SIG-M5 treated with dmso at 0.1 percent for 504 hours (cell line): Measurements from ENCODE around the gene NR5A1.

Experiments used
- DNase-seq: peaks from one replicate; lab custom pipeline; 2025; ENCODE audit not compliant: unreplicated experiment; lab: John Stamatoyannopoulos, UW

Gene NR5A1

GRCh38 chr9:124483481-124483880 lies 23.7 kb downstream of the NR5A1 start:
- no peak for DNase-seq

- DNase-seq: no peak
Measured at GRCh38 chr9:124482431-124483031, 24.7 kb downstream of the NR5A1 start.

GRCh38 chr9:124481115-124481514 lies 26.1 kb downstream of the NR5A1 start:
- DNase-seq: peak; percentile 61

- DNase-seq: peak; percentile 35
Measured at GRCh38 chr9:124480621-124480981, 26.6 kb downstream of the NR5A1 start.

- no peak for DNase-seq
Measured at GRCh38 chr9:124479947-124480620, 27.1 kb downstream of the NR5A1 start.

GRCh38 chr9:124479371-124479770 lies 27.8 kb downstream of the NR5A1 start:
- DNase-seq: no peak

- no peak for DNase-seq
Measured at GRCh38 chr9:124478354-124478753, 28.8 kb downstream of the NR5A1 start.

- DNase-seq: no peak
Measured at GRCh38 chr9:124477648-124478285, 29.4 kb downstream of the NR5A1 start.

GRCh38 chr9:124477211-124477647 lies 30.0 kb downstream of the NR5A1 start:
- DNase-seq: no peak

GRCh38 chr9:124475868-124476690 lies 31.1 kb downstream of the NR5A1 start:
- DNase-seq: peak; percentile 22

GRCh38 chr9:124475158-124475867 lies 31.9 kb downstream of the NR5A1 start:
- no peak for DNase-seq

GRCh38 chr9:124474151-124474550 lies 33.0 kb downstream of the NR5A1 start:
- no peak for DNase-seq

GRCh38 chr9:124473310-124473709 lies 33.9 kb downstream of the NR5A1 start:
- DNase-seq: no peak

- DNase-seq: no peak
Measured at GRCh38 chr9:124472770-124473169, 34.4 kb downstream of the NR5A1 start.

- no peak for DNase-seq
Measured at GRCh38 chr9:124471761-124472160, 35.4 kb downstream of the NR5A1 start.

- DNase-seq: no peak
Measured at GRCh38 chr9:124470726-124471125, 36.5 kb downstream of the NR5A1 start.

- no peak for DNase-seq
Measured at GRCh38 chr9:124470306-124470705, 36.9 kb downstream of the NR5A1 start.

GRCh38 chr9:124469011-124469832 lies 38.0 kb downstream of the NR5A1 start:
- no peak for DNase-seq

- no peak for DNase-seq
Measured at GRCh38 chr9:124468061-124468740, 39.0 kb downstream of the NR5A1 start.
